Middle frontal gyrus (tissue), 1 donor: ENCODE data around the gene RUFY3.
"Not testable (repeated sequence)": the region's sequence is repeated elsewhere in the genome, so short reads cannot be mapped to it uniquely, and the experiment has no call there.

Experiments used
- DNase-seq: peaks from one replicate; pipeline ENCODE4 v3.0.0-alpha.2; 2015; ENCODE audit warnings: low spot score; ENCODE audit errors: extremely low spot score

Gene RUFY3, protein sequence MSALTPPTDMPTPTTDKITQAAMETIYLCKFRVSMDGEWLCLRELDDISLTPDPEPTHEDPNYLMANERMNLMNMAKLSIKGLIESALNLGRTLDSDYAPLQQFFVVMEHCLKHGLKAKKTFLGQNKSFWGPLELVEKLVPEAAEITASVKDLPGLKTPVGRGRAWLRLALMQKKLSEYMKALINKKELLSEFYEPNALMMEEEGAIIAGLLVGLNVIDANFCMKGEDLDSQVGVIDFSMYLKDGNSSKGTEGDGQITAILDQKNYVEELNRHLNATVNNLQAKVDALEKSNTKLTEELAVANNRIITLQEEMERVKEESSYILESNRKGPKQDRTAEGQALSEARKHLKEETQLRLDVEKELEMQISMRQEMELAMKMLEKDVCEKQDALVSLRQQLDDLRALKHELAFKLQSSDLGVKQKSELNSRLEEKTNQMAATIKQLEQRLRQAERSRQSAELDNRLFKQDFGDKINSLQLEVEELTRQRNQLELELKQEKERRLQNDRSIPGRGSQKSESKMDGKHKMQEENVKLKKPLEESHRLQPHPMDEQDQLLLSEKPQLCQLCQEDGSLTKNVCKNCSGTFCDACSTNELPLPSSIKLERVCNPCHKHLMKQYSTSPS

DNA sequence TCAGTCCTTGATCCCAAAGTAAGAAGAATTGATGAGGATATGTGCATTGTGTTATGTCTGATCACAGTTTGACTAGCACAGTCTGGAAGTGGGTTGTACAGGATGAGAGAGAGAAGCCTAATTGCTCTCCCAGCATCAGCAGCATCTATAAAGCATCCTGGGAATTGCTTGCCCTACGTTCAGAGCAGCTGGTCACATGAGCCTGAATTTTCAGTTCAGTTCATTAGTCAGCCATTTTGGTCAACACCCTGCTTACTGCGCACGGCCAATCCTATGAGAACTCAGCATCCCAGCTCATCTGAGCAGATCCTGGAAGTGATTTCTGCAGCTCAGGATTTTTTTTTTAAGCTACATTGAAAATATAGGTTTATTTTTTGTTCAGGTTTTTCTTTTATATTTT lies at the start of gene RUFY3:
Gene RUFY3 (plus strand): TSS at position 218 of the 400 bp plus-strand sequence. CDS start 610 bp downstream, outside the sequence.
- DNase-seq, result peak; percentile 87

DNA sequence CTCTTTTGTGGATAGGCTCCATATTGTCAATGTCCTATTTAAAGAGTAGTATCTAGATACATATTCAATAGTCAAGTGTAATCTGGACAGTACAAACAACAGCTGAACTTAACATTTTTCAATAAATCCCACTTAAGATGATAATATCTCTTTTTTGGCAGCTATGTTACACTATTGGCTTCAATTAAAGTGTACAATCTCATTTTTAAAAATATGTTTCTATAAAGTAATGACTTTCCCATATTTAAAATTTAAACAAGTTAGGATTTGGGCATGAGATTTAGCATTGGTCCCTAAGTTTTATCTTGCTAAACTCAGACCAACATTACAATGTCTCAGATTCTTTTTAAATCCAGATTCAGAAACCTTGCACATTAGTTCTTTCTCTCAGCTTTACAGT lies 47.6 kb upstream of the RUFY3 start:
- no peak for DNase-seq

DNA sequence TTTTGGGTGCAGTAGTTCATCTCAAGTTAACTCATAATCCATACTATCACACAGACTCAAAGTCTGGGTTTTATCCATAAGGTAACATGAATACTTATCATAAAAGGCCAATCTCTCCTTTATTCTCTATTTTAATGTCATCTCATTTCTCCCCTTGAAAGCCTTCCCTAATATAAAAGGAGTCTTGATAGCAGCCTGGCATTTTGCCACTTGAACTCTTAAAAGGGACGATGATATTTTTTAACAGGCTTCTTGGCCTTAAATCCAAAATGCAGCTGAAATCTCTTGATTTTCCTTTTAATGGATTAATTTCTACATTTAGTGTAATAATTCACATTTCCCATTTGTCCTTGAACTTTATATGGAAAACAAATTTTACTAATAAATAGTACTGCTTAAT lies 47.0 kb upstream of the RUFY3 start:
- DNase-seq, result no peak

DNA sequence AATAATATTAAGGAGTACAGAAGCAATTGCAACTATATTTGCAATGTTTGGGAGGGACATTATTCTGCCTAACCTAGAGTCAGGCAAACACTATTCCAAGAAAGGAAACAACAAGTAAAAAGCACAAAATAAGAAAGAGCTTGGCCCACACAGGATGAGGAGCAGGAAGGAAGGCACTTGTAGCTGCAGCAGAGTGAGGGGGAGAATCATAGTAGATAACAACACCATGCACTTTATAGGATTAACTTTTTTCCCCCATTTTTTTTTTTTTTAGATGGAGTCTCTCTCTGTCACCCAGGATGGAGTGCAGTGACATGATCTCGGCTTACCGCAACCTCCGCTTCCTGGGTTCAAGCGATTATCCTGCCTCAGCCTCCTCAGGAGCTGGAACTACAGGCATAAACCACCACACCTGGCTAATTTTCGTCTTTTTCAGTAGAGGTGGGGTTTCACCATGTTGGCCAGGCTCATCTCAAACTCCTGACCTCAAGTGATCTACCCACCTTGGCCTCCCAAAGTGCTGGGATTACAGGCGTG lies 45.1 kb upstream of the RUFY3 start:
- DNase-seq, result no peak

DNA sequence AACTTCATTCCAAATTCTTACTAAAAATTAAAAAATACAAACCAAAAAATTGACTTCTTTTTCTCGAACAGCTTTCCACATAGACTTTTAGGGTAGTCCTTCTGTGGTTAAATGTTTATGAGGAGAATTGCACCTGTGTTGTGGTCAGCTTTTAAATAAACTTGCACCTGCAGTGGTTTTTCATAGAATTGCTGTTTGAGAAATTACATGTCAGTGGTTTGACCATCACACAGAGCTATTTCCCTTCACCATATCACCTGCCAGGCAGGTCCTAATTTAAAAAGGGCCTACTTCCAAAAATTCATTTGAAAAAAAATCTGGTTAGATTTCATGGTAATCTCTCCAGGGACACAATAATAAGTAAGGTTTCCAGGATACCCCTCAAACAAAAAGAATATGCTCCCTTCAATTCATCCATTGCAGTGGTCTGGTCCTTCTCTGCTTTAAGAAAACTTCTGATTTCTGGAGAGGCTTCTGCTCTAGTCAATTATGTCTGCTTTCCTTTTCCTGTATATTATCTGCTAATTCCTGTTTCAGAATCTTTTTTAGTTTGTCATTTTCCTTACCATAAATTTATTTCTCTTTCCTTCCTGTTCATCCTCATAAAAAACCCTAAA lies 43.3 kb upstream of the RUFY3 start:
- DNase-seq, result no peak

DNA sequence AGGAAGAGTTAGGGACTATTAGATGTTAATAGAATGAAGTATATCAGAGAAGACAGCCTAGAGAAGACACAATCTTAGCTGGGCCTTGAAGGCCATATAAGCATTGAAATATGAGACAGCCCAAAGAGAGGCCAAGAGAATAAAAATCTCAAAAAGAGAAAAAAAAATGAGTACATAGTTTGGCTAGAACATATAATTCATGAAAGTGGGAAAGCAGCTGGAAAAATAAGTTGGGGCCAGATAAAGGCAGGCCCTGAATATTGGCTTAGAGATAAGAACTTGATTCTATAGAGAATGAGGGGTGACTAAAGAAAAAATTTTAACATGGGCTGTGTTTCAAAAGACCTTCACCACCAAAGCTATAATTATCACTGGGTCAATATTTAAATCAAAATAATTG lies 40.8 kb upstream of the RUFY3 start:
- DNase-seq, result no peak

DNA sequence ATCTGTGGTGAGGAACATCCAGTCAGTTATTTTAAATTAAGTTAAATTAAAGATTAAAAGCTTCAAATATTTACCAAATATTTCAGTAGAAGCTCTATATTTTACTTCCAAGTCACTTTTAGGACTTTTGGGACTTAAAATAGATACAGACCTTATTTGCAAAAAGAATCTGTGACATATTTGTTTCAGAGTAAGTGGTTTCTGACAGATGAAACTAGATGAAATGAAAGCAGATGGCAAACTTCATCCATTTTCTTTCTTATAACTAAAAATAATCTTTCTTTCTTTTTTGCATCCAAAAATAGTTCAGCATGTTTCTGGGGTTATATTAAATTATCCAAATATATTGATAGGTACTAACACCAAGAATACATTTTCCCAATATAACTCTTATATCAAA lies 40.1 kb upstream of the RUFY3 start:
- DNase-seq, result no peak

DNA sequence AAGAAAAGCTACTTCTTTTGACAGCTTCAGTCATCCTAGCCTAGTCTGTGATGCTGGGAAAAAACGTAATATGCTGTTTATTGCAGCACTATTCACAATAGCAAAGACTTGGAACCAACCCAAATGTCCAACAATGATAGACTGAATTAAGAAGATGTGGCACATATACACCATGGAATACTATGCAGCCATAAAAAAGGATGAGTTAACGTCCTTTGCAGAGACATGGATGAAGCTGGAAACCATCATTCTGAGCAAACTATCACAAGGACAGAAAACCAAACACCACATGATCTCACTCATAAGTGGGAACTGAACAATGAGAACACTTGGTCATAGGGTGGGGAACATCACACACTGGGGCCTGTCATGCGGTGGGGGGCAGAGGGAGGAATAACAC lies 39.6 kb upstream of the RUFY3 start:
- DNase-seq, result not testable (repeated sequence)

DNA sequence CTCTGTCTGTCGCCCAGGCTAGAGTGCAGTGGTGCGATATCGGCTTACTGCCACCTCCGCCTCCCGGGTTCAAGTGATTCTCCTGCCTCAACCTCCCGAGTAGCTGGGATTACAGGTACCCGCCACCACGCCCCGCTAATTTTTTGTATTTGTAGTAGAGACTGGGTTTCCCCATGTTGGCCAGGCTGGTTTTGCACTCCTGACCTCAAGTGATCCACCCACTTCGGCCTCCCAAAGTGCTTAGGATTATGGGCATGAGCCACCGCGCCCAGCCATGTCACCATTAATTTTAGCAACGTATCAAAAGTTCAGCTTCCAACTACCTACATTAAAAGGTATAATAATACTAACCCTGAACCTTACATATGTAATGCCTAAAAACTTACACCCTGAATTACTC lies 34.4 kb upstream of the RUFY3 start:
- DNase-seq, result no peak

DNA sequence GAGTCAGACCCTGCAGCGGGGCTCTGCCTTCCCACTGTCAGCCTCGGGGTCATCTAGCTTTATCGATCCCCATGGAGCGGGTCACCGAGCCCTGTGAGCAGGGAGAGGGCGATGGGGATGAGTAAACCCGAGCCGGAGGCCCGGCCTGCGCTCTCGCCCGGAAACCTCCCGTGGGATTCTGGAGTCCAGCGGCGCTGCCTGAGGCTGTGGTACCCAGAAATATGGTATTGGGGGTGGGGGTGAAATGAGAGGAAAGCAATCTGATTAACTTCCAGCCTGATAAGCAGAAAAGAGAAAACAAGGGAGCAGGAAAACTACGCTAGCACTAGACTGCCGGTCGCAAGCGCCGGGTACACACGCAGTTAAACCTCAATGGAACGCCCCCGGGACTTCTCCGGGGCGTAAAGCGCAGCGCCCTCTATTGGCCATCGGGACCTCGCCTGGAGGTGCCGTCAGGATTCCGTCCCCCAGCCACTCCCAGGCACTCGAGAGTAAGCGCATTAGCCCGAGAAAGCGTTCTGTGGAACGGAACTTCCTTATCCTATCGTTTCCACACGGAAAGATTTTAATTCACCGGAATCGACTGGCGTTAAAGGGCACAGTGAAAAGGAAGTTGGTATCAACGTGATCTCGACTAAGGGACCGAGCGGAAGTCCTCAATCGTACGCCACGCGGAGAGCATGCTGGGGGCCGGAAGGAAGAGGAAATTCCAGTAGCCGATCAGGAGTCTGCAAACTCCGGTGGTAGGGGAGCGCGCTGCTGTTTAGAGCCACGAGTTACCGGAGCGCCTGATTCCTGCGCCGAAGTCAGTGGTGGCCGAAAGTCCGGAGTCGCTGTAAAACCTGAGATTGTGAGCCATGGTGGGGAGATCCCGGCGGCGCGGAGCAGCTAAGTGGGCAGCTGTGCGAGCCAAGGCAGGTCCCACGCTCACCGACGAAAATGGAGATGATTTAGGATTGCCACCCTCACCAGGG lies 33.7 kb upstream of the RUFY3 start, which contains the start of gene UTP3:
Gene UTP3 (plus strand): TSS at position 712 of the 974 bp plus-strand sequence. CDS start 146 bp downstream, at position 858.
- DNase-seq, result peak; percentile 97

DNA sequence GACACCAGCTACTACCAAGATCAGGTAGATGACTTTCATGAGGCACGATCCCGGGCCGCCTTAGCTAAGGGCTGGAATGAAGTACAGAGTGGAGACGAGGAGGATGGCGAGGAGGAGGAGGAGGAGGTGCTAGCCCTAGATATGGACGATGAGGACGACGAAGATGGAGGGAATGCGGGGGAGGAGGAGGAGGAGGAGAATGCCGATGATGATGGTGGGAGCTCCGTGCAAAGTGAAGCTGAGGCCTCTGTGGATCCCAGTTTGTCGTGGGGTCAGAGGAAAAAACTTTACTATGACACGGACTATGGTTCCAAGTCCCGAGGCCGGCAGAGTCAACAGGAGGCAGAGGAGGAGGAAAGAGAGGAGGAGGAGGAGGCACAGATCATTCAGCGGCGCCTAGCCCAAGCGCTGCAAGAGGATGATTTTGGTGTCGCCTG lies 33.0 kb upstream of the RUFY3 start:
- no peak for DNase-seq

DNA sequence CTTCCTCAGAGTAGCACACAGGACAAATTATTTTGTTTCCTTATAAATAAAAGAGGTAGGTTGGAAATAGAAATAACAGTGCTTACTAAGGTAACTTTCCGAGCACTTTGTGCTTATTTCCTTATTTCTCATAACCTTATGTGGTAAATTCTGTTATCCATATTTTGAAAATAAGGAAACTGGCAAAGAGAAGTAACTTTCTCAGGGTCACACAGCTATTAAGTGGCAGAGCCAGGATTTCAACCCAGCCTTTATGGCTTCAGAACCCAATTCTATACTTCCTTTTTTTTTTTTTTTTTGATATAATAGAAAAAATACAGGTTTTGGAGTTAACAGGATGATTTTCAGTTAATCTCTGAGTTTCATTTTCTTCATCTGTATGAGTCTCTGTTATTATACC lies 30.1 kb upstream of the RUFY3 start:
- DNase-seq, result no peak

DNA sequence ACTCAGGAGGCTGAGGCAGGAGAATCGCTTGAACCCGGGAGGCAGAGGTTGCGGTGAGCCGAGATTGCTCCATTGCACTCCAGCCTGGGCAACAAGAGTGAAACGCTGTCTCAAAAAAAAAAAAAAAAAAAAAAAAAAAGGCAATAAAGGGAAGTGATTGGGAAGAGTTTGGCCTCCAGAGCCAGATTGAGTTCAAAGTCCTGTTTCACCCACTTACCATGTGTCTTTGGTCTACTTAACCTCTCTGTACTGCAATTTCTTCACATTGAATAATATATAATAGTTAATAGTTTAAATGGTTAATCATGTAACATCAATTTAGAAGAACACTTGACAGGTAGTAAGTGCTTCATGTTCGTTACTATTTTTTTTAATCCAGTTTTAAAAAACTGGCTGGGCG lies 27.1 kb upstream of the RUFY3 start:
- not testable (repeated sequence) for DNase-seq

DNA sequence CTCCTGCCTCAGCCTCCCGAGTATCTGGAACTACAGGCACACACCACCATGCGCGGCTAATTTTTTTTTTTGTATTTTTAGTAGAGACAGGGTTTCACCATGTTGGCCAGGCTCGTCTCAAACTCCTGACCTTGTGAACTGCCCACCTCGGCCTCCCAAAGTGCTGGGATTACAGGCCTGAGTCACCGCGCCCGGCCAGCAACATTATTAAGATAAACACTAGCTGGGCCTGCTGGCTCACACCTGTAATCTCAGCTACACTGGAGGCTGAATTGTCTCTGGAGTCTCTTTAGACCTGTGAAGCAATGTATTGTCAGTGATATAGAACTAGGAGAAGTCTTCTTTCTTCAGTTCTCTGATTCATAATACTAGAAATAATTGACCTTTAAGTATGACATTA lies 23.3 kb upstream of the RUFY3 start:
- not testable (repeated sequence) for DNase-seq

DNA sequence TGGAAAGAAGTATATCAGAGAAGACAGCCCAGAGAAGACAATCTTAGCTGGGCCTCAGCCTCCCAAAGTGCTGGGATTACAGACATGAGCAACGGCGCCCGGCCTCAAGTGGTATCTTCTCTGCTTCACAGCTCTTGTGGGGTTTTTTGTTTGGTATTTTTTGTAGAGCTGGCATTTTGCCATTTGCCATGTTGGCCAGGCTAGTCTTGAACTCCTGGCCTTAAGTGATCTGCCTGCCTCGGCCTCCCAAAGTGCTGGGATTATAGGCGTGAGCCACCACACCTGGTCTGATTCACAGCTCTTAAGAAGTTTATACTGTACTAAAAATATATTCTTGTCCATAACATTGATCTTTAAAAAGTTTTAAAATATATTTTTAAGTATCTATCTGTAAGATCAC lies 21.1 kb upstream of the RUFY3 start:
- no peak for DNase-seq

DNA sequence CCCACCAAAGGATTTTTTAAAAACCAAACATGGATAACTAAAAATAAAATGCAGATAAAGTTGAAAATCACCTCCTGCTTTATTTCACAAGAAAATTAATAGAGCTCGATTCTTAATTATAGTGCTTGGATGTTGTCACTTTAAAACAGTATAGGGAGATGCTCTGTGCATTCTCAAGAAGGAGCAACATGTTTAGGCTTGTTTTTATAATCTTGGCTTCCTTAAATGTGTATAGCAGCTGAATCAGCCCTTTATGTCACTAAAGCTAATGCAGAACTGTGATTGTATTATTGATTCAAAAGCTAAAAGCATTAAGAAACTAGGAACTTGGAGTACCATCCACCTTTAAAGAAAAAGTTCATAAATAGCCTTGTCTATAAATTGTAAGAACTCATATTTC lies 20.5 kb upstream of the RUFY3 start:
- DNase-seq, result no peak

DNA sequence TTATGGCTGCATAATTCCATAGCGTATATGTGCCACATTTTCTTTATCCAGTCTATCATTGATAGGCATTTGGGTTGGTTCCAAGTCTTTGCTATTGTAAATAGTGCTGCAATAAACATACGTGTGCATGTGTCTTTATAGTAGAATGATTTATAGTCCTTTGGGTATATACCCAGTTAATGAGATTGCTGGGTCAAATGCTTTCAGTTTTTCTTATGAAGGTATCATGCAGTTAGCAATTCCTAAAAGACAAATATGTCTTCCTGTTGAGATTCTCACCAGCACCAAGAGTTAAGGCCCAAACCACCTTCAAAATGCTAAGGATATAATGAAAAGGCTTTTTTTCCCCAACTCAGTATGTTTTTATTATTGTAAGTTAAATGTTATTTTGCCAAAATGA lies 19.2 kb upstream of the RUFY3 start:
- DNase-seq, result not testable (repeated sequence)

DNA sequence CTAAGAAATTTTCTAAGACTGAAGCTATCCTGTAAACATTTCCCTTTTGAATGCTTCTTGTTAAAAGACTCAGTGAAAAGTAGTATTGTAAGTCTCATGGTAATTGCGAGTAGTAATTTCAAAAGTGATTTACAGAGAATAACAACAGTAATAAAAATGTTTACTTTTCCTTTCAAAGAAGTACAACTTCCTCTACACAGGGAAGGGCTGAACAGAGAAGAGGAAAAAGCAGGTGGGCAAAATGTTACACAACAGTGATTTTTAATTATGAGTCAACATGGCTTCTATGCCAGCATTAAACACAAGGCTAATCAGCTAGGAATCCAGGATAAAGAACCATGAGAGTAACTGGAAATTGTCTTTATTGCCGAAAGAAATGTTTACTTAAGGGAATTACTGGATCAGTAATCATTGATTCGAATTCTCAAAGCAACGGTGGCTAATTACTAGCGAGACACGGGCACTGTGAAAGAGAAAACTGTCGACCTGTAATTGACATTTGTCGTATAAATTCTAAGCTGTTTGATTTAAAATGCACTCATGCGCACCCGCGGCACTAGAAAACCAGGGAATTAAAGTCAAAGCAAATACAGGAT lies 18.0 kb upstream of the RUFY3 start:
- no peak for DNase-seq

DNA sequence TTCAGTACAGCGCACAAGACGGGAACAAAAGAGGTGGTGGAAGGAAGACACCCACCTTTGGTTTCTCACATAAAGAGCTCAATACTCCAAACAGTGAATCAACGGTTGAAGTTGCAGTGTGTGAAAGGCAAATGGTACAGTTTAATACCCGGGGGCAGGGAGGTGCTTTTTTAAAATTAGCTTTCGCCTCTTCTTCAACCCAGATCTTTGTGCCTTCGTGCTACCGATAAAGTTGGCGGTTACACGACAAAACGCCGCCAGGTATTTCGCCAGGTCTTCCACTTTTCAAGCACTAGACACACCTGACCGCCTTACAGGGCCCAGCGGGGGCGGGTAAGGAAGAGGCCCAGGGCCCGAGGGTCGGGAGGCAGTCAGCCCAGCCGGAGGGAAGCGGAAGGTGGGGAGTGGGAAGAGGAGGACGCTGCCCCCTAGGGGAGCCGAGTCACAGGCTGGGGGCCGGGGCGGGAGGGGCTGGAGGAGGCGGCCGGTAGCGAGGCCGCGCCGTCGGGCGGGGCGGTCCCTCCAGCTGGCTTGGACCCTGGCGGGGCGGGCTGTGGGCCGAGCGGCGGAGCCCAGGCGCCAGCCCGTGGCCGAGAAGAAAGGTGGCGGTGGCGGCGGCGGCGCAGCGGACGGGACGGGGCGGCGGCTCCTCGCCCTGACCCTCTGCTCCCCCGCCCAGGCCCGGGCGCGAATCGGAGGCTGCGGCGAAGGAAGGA lies 17.4 kb upstream of the RUFY3 start:
- DNase-seq, result no peak

DNA sequence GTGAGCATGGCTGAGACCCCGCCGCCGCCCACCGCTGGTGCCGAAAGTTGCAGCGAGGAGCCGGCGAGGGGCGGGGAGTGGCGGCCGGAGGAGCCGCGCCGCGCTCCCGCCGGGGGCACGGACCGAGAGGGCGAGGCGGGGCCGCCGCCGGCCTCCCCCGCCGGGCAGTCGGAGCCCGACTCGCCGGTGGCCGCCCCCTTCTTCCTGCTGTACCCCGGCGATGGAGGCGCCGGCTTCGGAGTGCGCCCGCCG lies 16.9 kb upstream of the RUFY3 start:
- no peak for DNase-seq
